Keratinocyte (primary cell): ENCODE measurements around the gene PHLPP1. TPM values are rescaled to one million over a fixed set of nuclear protein-coding genes. Genes with fewer than 3 reads are reported as not detected.
A peak's percentile ranks its signal among the peaks of the same experiment; 100 is the strongest.

Source experiments
- DNase-seq: peaks from one replicate; pipeline ENCODE4 v3.0.0-alpha.2; 2011; ENCODE audit warnings: low read depth, missing footprints, low spot score
- FAIRE-seq: peaks from 2 replicates; lab custom pipeline; 2011; peaks lifted over from hg19 to GRCh38; lab: Jason Lieb, UNC
- H2AFZ ChIP-seq: 2 replicates; pipeline ENCODE4 v1.6.0; 2012; ENCODE audit warnings: low read length, control low read depth, inconsistent platforms; ENCODE audit not compliant: control insufficient read depth
- H3K27ac ChIP-seq: 2 replicates; pipeline ENCODE4 v1.5.1; 2011; ENCODE audit warnings: low read length; ENCODE audit not compliant: control insufficient read depth, insufficient read depth
- H3K27me3 ChIP-seq: 3 replicates; pipeline ENCODE4 v1.6.0; 2011; ENCODE audit warnings: low read length; ENCODE audit not compliant: control insufficient read depth, insufficient read depth; ENCODE audit errors: extremely low read depth
- H3K36me3 ChIP-seq, 2 experiments: 2 replicates in 1 of 2; 3 replicates in 1 of 2; pipeline ENCODE4 v1.5.1; 2011; ENCODE audit warnings: low read length in 2 of 2, mild to moderate bottlenecking in 1 of 2; ENCODE audit not compliant: control insufficient read depth in 2 of 2, insufficient read depth in 2 of 2; ENCODE audit errors: extremely low read depth in 1 of 2
- H3K4me1 ChIP-seq: 3 replicates; pipeline ENCODE4 v1.5.1; 2011; ENCODE audit warnings: low read length; ENCODE audit not compliant: control insufficient read depth, insufficient read depth; ENCODE audit errors: extremely low read depth
- H3K4me2 ChIP-seq: 3 replicates; pipeline ENCODE4 v1.6.0; 2011; ENCODE audit warnings: low read depth, low read length; ENCODE audit not compliant: control insufficient read depth, insufficient read depth; ENCODE audit errors: extremely low read depth
- H3K4me3 ChIP-seq, 3 experiments: fragments of 200-600 bp in 1 of 3; sonication (generic) in 1 of 3; 2 replicates in 2 of 3; 3 replicates in 1 of 3; pipeline ENCODE4 v1.5.1; 2011 to 2016; ENCODE audit warnings: low read length in 3 of 3, mild to moderate bottlenecking in 3 of 3, control low read depth in 2 of 3, inconsistent platforms in 1 of 3, low read depth in 1 of 3, mixed read lengths in 1 of 3, mixed run types in 1 of 3, moderate library complexity in 1 of 3; ENCODE audit not compliant: control insufficient read depth in 2 of 3, insufficient read depth in 2 of 3; ENCODE audit errors: extremely low read depth in 1 of 3
- H3K79me2 ChIP-seq: 2 replicates; pipeline ENCODE4 v1.6.0; 2012; ENCODE audit warnings: low read length; ENCODE audit not compliant: control insufficient read depth, insufficient read depth
- H3K9ac ChIP-seq: 3 replicates; pipeline ENCODE4 v1.6.0; 2011; ENCODE audit warnings: low read length; ENCODE audit not compliant: control insufficient read depth, insufficient read depth; ENCODE audit errors: extremely low read depth
- H3K9me1 ChIP-seq: 3 replicates; pipeline ENCODE4 v1.6.0; 2011; ENCODE audit warnings: low read length; ENCODE audit not compliant: control insufficient read depth, insufficient read depth; ENCODE audit errors: extremely low read depth
- H3K9me3 ChIP-seq: 2 replicates; pipeline ENCODE4 v1.5.1; 2012; ENCODE audit warnings: low read depth, low read length; ENCODE audit not compliant: control insufficient read depth
- H4K20me1 ChIP-seq: 3 replicates; pipeline ENCODE4 v1.6.0; 2011; ENCODE audit warnings: low read length; ENCODE audit not compliant: control insufficient read depth, insufficient read depth; ENCODE audit errors: extremely low read depth
- EZH2 ChIP-seq: IDR thresholded peaks from one replicate; pipeline ENCODE4 v1.6.1; 2012; ENCODE audit warnings: inconsistent platforms, mild to moderate bottlenecking, low read length, moderate library complexity
- dilution Hi-C: fragments of 300-500 bp; cut with MboI; formaldehyde crosslinking; loops from one replicate; pipeline ENCODE4 v1.7.0; 2020; ENCODE audit warnings: low sequenced_read_pairs; ENCODE audit not compliant: extremely low pct_ligation_motif_present
- polyA plus RNA-seq, 5 experiments: library from polyadenylated mRNA; depleted of rRNA in 3 of 5; stranded (reverse) in 3 of 5; stranded (forward) in 1 of 5; unstranded in 1 of 5; fragments of >200 nt; gene quantifications; 1 replicate in 1 of 5; 2 replicates in 3 of 5; 3 replicates in 1 of 5; pipeline versions ENCODE4 v1.2.1 to v1.2.3, GENCODE V29; 2011 to 2012; ENCODE audit warnings: missing spikeins in 2 of 5, low read depth in 1 of 5, low replicate concordance in 1 of 5
- TF ChIP-seq, protein P1 (sequence below), 3 experiments: IDR thresholded peaks in 1 of 3; conservative IDR thresholded peaks in 1 of 3; optimal IDR thresholded peaks in 1 of 3; 2 replicates in 2 of 3; 3 replicates in 1 of 3; pipeline versions ENCODE3 to v1.5.1; 2011; ENCODE audit warnings: low read length in 3 of 3, mild to moderate bottlenecking in 3 of 3, moderate library complexity in 2 of 3, control low read depth in 1 of 3, inconsistent platforms in 1 of 3; ENCODE audit not compliant: insufficient read depth in 2 of 3; ENCODE audit errors: extremely low read depth in 1 of 3

Gene PHLPP1
- polyA plus RNA-seq, 1 donor (not counting 4 experiments of a cell fraction or from before 2014, with no cell fraction given), result 8.4 TPM

GRCh38 chr18:62717169-62717924 is 2.0 kb downstream of the PHLPP1 start:
- FAIRE-seq, result peak; percentile 88
- Histone ChIP-seq H3K4me2 (peak overlapping the region; percentile 95), H3K36me3 (no peaks in the 10 kb centered on the region), H3K9me3 (no peaks in the 10 kb centered on the region), H3K27ac (peak overlapping the region; percentile 91), H3K9me1 (no peaks in the 10 kb centered on the region), H3K4me1 (peaks cover 3% of the 10 kb centered on the region), H2AFZ (peak overlapping the region; percentile 82), H3K9ac (peak overlapping the region; percentile 85), H3K27me3 (no peaks in the 10 kb centered on the region), H4K20me1 (no peaks in the 10 kb centered on the region), H3K79me2 (peaks cover 47% of the 10 kb centered on the region), H3K4me3 (peak overlapping the region; percentile 69 to 89 (median 88))
- no peak for TF ChIP-seq EZH2
- TF ChIP-seq, protein P1, sequence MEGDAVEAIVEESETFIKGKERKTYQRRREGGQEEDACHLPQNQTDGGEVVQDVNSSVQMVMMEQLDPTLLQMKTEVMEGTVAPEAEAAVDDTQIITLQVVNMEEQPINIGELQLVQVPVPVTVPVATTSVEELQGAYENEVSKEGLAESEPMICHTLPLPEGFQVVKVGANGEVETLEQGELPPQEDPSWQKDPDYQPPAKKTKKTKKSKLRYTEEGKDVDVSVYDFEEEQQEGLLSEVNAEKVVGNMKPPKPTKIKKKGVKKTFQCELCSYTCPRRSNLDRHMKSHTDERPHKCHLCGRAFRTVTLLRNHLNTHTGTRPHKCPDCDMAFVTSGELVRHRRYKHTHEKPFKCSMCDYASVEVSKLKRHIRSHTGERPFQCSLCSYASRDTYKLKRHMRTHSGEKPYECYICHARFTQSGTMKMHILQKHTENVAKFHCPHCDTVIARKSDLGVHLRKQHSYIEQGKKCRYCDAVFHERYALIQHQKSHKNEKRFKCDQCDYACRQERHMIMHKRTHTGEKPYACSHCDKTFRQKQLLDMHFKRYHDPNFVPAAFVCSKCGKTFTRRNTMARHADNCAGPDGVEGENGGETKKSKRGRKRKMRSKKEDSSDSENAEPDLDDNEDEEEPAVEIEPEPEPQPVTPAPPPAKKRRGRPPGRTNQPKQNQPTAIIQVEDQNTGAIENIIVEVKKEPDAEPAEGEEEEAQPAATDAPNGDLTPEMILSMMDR (optimal IDR thresholded peaks at IDR 0.05 in 1 of 3, IDR thresholded peaks at IDR 0.05 in 1 of 3, conservative IDR thresholded peaks at IDR 0.05 in 1 of 3; ENCODE audit: extremely low read depth in 1 of 3, insufficient read depth in 2 of 3, low read length in 3 of 3), result no peak
- peak; percentile 64 for DNase-seq
- dilution Hi-C loops, result no loop called here

GRCh38 chr18:62717925-62718800 is 2.8 kb downstream of the PHLPP1 start:
- Histone ChIP-seq H3K9me1 (no peaks in the 10 kb centered on the region), H3K4me2 (peak overlapping the region; percentile 95), H3K9ac (peak overlapping the region; percentile 85), H3K4me3 (peak overlapping the region; percentile 69 to 89 (median 88)), H3K27ac (peak overlapping the region; percentile 91), H4K20me1 (no peaks in the 10 kb centered on the region), H3K9me3 (no peaks in the 10 kb centered on the region), H2AFZ (peak overlapping the region; percentile 82), H3K36me3 (no peaks in the 10 kb centered on the region), H3K79me2 (peaks cover 47% of the 10 kb centered on the region), H3K4me1 (peaks cover 3% of the 10 kb centered on the region), H3K27me3 (no peaks in the 10 kb centered on the region)
- DNase-seq (no peak), FAIRE-seq (no peak)
- dilution Hi-C loops, result no loop called here
- no peak for TF ChIP-seq EZH2
- TF ChIP-seq, protein P1 (optimal IDR thresholded peaks at IDR 0.05 in 1 of 3, IDR thresholded peaks at IDR 0.05 in 1 of 3, conservative IDR thresholded peaks at IDR 0.05 in 1 of 3; ENCODE audit: extremely low read depth in 1 of 3, insufficient read depth in 2 of 3, low read length in 3 of 3), result no peak
